Measurements from ENCODE around the gene CCDC9. TPM values are rescaled to one million over a fixed set of nuclear protein-coding genes. Genes with fewer than 3 reads are reported as not detected.

Gene CCDC9
- total RNA-seq, 1 donor from 2014 or later = 3.4 TPM

DNA sequence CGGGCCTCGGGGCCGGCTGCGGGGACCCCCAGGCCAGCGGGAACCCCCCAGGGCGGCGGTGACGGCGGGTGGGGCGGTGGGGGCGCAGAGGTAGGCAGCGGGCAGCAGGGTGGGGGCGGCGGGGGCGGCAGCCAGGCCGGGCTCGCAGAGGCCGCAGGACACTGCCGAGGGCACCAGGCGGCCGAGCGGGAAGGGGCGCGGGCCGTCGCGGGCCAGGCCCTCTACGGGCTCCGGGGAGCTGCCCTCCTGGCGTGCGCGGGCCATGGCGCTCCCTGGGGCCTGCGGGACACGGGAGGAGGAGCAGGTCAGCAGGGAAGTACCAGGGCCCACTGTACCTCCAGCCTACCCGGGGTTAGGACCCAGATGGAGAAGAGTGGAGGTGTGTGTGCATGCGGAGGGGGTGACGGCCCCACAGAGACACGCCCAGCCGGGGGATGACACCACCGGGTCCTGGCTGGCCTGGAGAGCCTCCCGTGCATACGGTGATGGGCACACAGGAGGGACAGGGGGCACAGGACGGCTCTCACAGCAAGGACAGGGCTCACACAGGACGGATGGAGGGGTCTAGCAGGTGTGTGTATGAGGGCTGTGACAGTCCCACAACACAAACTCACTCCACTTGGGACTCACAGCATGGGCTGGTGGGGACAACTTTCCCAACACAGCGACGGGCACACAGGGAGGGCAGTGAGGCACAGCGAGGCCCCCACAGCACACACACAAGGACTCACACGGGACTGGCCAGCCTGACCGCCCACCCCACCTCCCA lies 28.0 kb upstream of the CCDC9 start:
- Mint-ChIP-seq H3K4me1 (peaks cover 23% of the 10 kb centered on the region), H3K9me3 (no peaks in the 10 kb centered on the region), H3K4me3 (no peak overlapping the region), H3K27me3 (ENCODE audit: insufficient read depth, low read depth) (peaks cover 12% of the 10 kb centered on the region), H3K27ac (no peak overlapping the region), H3K36me3 (no peaks in the 10 kb centered on the region)
- DNase-seq (ENCODE audit: low spot score) = peak; percentile 64
- peaks cover 60% of the 10 kb centered on the region for H3F3A ChIP-seq (ENCODE audit: low read depth)
- no peaks in the 10 kb centered on the region for H3K9me3 ChIP-seq (ENCODE audit: low read depth)
- H4K20me1 ChIP-seq (ENCODE audit: low read depth) = peaks cover 24% of the 10 kb centered on the region
- H3K27me3 ChIP-seq = no peaks in the 10 kb centered on the region
- H3K4me2 ChIP-seq = peak overlapping the region; percentile 99
- H3K4me3 ChIP-seq = peak overlapping the region; percentile 100
- no peak overlapping the region for H2AFZ ChIP-seq (replicated peaks)
- H3K9ac ChIP-seq = peak overlapping the region; percentile 20
- peak overlapping the region; percentile 36 for H3K27ac ChIP-seq
- H3K4me1 ChIP-seq = peaks cover 23% of the 10 kb centered on the region
- peaks cover 57% of the 10 kb centered on the region for H3K79me2 ChIP-seq (ENCODE audit: low read depth)
- H3K36me3 ChIP-seq = no peaks in the 10 kb centered on the region
- TF ChIP-seq EZH2 (IDR thresholded peaks at IDR 0.05) (no peak), CTCF (IDR thresholded peaks at IDR 0.05) (no peak), EZH2phosphoT487 (IDR thresholded peaks at IDR 0.05) (no peak)

GRCh38 chr19:47228937-47229675 lies 27.2 kb upstream of the CCDC9 start:
- no peak overlapping the region for H3K27ac ChIP-seq
- peak overlapping the region; percentile 100 for H3K4me3 ChIP-seq
- H3K4me1 ChIP-seq = peaks cover 23% of the 10 kb centered on the region

DNA sequence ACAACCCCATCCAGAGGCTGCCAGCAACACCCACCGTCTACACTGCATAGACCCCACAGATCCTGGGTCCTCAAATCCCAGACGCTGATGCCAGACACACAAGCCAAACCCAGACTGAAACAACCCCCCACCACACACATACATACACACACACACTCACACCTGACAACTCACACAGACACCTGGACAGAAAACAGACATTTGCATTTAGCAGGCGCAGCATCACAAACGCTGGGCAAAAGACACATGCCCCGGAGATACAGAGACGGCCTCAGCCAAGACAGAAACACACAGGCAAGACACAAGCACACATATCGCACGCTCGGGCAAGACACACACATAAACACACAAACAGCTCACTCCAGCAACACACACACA lies 26.7 kb upstream of the CCDC9 start:
- H3K27me3 Mint-ChIP-seq (ENCODE audit: insufficient read depth, low read depth) = peaks cover 15% of the 10 kb centered on the region
- H3K27ac Mint-ChIP-seq = no peak overlapping the region
- no peaks in the 10 kb centered on the region for H3K36me3 Mint-ChIP-seq
- Histone ChIP-seq H3K4me3 (peak overlapping the region; percentile 100), H4K20me1 (ENCODE audit: low read depth) (peaks cover 24% of the 10 kb centered on the region), H3K36me3 (no peaks in the 10 kb centered on the region), H3K9me3 (ENCODE audit: low read depth) (no peaks in the 10 kb centered on the region), H3K4me1 (peaks cover 23% of the 10 kb centered on the region), H3K79me2 (ENCODE audit: low read depth) (peaks cover 46% of the 10 kb centered on the region), H3K9ac (peak overlapping the region; percentile 38), H3F3A (ENCODE audit: low read depth) (peaks cover 60% of the 10 kb centered on the region), H3K27me3 (no peaks in the 10 kb centered on the region), H3K27ac (no peak overlapping the region), H3K4me2 (peak overlapping the region; percentile 99), H2AFZ (replicated peaks) (no peak overlapping the region)
- DNase-seq (ENCODE audit: low spot score) = no peak
- H3K9me3 Mint-ChIP-seq = no peaks in the 10 kb centered on the region
- H3K4me1 Mint-ChIP-seq = peaks cover 23% of the 10 kb centered on the region
- no peak for TF ChIP-seq EZH2 (IDR thresholded peaks at IDR 0.05)
- TF ChIP-seq EZH2phosphoT487 (IDR thresholded peaks at IDR 0.05) = no peak
- TF ChIP-seq CTCF (IDR thresholded peaks at IDR 0.05) = no peak
- no peak overlapping the region for H3K4me3 Mint-ChIP-seq

More at GRCh38 chr19:47228937-47229675, 27.2 kb upstream of the CCDC9 start:
- H3K9me3 ChIP-seq (ENCODE audit: low read depth) = no peaks in the 10 kb centered on the region
- peak overlapping the region; percentile 99 for H3K4me2 ChIP-seq
- DNase-seq (ENCODE audit: low spot score) = peak; percentile 40
- H3K9me3 Mint-ChIP-seq = no peaks in the 10 kb centered on the region
- peaks cover 23% of the 10 kb centered on the region for H3K4me1 Mint-ChIP-seq
- H3K4me3 Mint-ChIP-seq = no peak overlapping the region
- H4K20me1 ChIP-seq (ENCODE audit: low read depth) = peaks cover 24% of the 10 kb centered on the region
- no peak overlapping the region for H2AFZ ChIP-seq (replicated peaks)
- no peaks in the 10 kb centered on the region for H3K27me3 ChIP-seq
- peaks cover 60% of the 10 kb centered on the region for H3F3A ChIP-seq (ENCODE audit: low read depth)
- H3K36me3 ChIP-seq = no peaks in the 10 kb centered on the region
- H3K27ac Mint-ChIP-seq = no peak overlapping the region
- H3K27me3 Mint-ChIP-seq (ENCODE audit: insufficient read depth, low read depth) = peaks cover 12% of the 10 kb centered on the region
- H3K79me2 ChIP-seq (ENCODE audit: low read depth) = peaks cover 51% of the 10 kb centered on the region
- TF ChIP-seq EZH2phosphoT487 (IDR thresholded peaks at IDR 0.05) (no peak), CTCF (IDR thresholded peaks at IDR 0.05) (no peak), EZH2 (IDR thresholded peaks at IDR 0.05) (no peak)
- no peak overlapping the region for H3K9ac ChIP-seq
- H3K36me3 Mint-ChIP-seq = no peaks in the 10 kb centered on the region

Data from neural progenitor cell (in vitro differentiated cells).